HG03159 (cell line): ENCODE measurements around the gene LCE1D.

Source experiments
- ATAC-seq: cut with Tn5 transposase; IDR thresholded peaks from one replicate; pipeline ENCODE4 v1.9.1; 2021; ENCODE audit warnings: mild to moderate bottlenecking, moderate library complexity; ENCODE audit not compliant: unreplicated experiment

Gene LCE1D

DNA sequence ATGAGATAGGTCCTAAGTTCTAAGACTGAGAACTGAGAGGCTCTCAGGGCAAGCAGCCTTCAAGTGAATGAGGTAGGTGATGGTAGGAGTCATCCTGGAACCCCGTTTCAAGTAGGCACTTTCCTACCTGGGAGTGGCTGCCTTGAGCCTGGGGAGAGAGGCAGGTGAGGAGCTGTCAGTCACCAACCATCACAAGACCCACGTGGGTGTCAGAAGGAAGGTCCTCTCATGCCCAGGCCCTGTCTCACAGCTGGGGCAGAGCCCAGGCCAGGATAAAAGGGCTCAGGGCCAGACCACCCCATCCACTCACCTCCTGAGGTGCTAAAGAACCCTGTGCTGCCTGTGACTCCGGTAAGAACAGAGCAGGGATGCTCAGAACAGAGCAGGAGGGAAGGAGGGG lies at the start of gene LCE1D:
Gene LCE1D, plus strand, starts transcription at position 301 of the 400 bp plus-strand sequence. CDS start 1,074 bp downstream, outside the sequence.
- ATAC-seq, result no peak

- no peak for ATAC-seq
These were observed 48.7 kb upstream of the LCE1D start for GRCh38 chr1:152747831-152748230.

DNA sequence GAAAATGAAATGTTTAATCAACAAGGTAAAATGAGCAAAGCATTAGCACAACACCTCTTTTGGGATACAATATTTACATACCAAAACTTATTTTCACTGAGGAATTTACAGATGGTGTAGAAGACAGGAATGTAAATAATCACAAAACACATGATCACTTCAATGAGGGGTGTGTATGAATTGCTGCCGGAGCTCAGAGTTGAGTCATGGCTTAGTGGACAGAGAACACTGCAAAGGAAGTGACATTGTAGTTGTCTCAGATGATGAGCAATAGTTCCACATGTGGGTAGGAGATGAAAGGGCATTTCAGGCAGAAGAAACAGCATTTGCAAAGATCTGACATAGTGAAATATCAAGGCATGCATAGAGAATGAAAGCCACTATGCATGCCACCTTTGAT lies 44.3 kb upstream of the LCE1D start:
- no peak for ATAC-seq

GRCh38 chr1:152753586-152753985 lies 42.9 kb upstream of the LCE1D start:
- ATAC-seq, result no peak

- no peak for ATAC-seq
These were observed 39.6 kb upstream of the LCE1D start for GRCh38 chr1:152756872-152757271.

DNA sequence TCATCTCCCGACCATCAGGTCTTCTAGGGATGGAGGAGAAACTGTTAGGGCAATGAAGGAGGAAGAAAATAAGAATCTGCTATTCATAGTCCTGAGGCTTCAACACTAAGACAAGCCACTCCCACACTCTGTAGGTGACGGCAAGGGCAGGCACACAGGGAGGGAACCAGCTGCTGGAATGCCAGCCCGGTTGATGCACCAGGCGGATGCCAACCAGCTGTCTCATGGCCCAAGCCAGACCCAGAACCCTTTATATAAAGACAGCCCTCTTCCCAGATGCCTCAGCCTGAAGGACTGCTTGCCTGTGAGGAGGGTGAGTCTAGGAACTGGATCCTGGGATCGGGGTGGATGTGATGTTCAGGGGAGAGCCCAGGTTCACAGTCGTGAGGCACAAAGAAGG lies 38.8 kb upstream of the LCE1D start, which contains the start of gene KPRP:
Gene KPRP, plus strand, starts transcription at position 279 of the 400 bp plus-strand sequence. CDS start 1,564 bp downstream, outside the sequence.
- no peak for ATAC-seq

GRCh38 chr1:152758636-152759035 lies 37.9 kb upstream of the LCE1D start:
- ATAC-seq, result no peak

- no peak for ATAC-seq
These were observed 36.9 kb upstream of the LCE1D start for GRCh38 chr1:152759453-152760173.

- ATAC-seq, result no peak
These were observed 35.9 kb upstream of the LCE1D start for GRCh38 chr1:152760551-152761190.

GRCh38 chr1:152761609-152762213 lies 34.8 kb upstream of the LCE1D start:
- ATAC-seq, result no peak

DNA sequence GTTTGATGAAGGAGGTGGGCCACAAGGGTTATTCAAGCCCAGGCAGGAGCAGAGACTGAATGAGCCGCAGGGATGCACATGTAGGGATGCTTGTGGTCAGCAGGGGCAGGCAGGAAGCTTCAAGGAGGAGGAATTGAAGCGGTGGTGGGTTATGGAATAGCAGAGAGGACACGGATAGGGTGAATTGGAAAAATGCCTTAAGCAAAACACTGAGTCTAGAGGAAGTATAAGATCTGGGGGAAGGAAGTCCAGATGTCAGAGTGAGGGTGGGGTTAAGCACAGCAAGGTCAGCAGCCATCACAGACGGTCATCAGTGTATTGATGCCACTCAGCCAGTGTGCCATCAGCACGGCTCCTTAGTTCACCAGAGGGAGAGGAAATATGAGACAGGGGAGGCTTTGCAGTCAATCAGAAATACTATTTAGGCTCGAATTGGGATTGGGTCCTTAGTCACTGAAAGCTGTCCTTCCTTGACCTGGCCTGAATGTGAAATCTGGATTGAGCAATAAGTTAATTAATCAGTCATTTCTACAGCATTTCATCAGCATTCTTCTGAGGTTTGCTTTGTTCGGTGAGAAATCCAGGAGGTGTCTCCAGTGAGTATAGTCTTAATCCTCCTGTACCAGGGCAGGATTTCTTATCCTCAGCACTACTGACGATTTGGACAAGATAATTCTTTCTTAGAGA lies 27.5 kb upstream of the LCE1D start:
- ATAC-seq, result no peak

GRCh38 chr1:152770411-152770810 lies 26.1 kb upstream of the LCE1D start:
- no peak for ATAC-seq

- ATAC-seq, result no peak
These were observed 21.6 kb upstream of the LCE1D start, which contains the start of gene LCE1F for GRCh38 chr1:152774875-152775274. Gene LCE1F, plus strand, starts transcription at chr1:152775140. Its CDS starts 1,232 bp downstream, at chr1:152776372.

GRCh38 chr1:152776361-152776760 lies 20.2 kb upstream of the LCE1D start:
- ATAC-seq, result no peak

DNA sequence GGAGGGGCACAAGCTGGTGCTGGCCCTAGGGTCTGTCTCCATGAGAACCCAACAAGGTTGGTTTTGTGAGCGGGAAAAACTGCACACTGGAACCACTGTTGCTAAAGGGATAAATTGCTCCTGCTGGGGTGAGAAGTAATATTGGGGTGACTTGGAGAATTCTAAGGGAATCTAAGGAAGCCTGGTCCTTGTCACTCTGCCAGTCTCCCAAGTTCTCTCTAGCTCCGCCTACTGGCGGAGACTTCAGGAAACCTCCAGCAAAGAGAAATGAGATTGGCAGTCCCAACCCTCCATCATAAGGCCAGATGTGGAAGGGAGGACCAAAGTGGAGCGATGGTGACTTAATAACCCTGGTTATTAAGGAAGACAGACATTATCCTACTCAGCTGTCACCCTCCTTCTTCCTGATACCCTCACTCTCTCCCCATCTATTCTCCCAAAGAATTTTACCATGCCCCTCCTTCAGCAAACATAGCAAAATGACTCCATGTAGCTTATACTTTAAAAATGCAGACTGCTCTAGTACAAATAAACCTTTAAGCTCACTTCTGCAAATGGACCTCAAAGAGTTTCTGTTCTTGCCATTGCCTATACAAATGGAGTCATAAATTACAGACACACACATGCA lies 18.9 kb upstream of the LCE1D start:
- no peak for ATAC-seq

DNA sequence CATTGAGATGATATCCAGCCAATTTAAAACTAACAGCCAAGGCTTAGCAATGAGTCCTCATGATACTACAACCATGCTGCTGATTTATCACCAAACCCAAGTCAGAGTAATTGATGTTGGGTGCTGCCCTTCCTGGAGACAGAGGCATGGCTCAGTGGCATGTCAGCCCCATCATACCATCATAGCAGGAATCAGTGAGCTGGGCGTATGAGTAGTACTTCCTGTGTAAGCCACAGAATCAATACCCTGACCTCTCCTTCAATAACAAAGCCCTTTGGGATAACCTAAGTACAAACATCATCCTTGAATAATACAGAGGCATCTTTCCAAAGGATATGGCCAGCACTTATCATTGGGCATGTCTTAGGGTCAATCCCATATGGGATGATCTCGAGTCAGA lies 13.4 kb upstream of the LCE1D start:
- no peak for ATAC-seq

DNA sequence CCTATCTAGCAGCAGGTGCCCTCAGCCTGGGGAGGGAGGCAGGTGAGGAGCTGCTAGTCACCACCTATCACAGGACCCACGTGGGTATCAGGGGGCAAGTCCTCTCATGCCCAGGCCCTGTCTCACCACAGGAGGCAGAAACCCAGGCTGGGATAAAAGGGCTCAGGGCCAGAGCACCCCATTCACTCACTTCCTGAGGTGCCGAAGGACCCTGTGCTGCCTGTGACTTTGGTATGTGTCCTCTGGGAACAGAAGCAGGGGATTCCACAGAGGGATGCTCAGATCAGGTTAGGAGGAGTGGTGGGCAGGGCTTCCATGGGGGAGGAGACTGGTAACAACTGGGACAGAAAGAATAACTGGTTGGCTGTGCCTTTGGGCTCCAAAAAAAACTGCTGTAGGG lies 10.4 kb upstream of the LCE1D start, which contains the start of gene LCE1E:
Gene LCE1E, plus strand, starts transcription at position 181 of the 400 bp plus-strand sequence. CDS start 1,043 bp downstream, outside the sequence.
- ATAC-seq, result no peak

GRCh38 chr1:152795686-152796085 lies 835 bp upstream of the LCE1D start:
- no peak for ATAC-seq

- ATAC-seq, result no peak
These were observed 4.8 kb downstream of the LCE1D start for GRCh38 chr1:152801333-152801732.

- ATAC-seq, result no peak
These were observed 10.1 kb downstream of the LCE1D start, which contains the start of gene LCE1C for GRCh38 chr1:152806576-152806975. Gene LCE1C, minus strand, starts transcription at chr1:152806651. Its CDS starts 1,173 bp downstream, at chr1:152805478.

DNA sequence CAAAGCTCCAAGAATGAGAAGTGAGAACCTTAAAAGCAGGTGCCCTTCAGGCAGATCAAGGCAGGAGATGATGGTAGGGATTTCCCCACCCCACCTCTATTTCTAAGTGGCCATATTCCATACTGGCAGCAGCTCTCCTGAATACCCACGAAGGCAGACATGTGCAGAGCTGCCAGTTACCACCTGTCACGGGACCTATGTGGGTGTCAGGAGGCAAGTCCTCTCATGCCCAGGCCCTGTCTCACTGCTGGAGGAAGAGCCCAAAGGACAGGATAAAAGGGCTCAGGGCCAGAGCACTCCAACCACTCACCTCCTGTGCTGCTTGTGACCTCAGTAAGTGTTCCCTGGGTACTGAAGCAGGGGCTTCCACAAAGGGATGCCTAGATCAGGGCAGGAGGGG lies 14.5 kb downstream of the LCE1D start:
- no peak for ATAC-seq
